ENCODE measurements around the gene RIPPLY3.

RIPPLY3 gene

DNA sequence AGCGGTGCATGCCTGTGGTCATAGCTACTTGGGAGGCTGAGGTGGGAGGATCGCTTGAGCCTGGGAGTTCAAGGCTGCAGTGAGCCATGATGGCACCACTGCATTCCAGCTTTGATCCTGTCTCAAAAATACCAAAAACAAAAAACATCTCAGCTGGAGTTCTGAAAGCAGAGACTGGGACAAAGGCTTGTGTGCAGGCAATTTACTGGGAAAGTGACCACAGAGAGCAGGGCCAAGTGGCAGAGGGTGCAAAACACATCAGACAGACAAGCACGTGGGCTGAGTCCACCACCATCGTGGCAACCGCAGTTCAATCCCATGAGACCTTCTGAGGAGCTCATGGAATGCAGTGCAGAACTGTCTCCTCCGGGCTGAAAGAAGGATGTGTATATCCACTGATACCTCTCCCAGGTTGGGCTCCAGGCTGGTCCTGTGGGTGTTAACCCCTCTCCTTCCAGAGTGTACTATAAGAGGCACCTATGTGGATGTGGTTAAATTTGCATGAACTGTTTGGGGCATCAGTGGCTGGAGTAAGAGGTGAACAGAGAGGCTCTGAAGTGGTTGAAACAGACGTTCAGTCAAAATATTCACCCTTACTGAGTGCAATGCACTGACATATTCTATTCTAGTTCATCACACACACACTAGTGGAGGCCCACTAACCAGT, 55.6 kb downstream of the RIPPLY3 start:
- no peak for DNase-seq (ENCODE audit: low read depth in 2 of 2)

DNA sequence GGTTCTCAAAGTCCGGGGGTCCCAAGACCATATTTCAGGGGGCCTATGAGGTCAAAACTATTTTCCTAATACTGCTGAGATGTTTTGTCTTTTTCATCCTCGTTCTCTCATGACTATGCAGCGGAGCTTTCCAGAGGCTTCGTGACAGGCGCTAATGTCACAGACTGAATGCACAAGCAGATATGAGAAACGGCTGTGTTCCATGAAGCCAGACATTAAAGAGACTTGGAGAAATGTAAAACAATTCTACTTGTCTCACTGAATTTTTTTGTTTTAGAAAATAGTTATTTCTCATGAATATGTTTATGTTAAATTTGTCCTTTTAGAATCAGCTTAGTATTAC, 56.1 kb downstream of the RIPPLY3 start:
- DNase-seq (ENCODE audit: low read depth in 2 of 2): no peak

DNA sequence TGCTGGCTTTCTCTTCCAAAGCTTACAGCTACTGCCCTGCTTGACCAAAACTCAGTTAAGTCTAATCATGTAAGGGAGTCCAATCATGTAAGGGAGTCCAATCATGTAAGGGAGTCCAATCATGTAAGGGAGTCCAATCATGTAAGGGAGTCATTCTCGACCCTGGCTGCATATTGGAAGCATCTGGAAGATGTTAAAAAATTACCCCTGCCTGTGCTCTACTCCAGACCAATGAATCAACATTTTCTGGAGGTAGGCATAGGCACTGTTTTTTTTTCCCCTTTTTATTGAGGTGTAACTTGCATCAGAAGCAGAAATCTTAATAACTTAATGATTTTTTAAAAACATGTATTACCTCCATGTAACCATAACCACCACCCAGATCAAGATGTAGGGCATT, 56.9 kb downstream of the RIPPLY3 start:
- DNase-seq (ENCODE audit: low read depth in 2 of 2): no peak

DNA sequence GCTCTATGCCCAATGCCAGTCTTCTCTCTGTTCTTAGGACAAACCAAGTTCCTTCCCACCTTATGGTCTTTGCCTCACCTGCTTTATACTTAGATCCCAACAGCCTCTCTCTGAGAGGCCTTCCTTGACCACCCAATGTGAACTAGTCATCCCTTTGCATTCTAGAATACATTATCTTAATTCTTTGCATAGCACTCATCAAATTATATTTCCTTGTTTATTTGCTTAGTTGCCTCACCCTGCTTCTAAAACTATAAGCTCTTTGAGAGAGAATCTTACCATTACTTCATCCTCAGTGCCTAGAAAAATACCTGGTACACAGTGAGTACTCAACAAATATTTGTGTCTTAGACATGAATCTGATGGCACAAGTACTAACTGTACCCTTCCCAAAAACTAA, 58.3 kb downstream of the RIPPLY3 start:
- DNase-seq (ENCODE audit: low read depth in 2 of 2): no peak

DNA sequence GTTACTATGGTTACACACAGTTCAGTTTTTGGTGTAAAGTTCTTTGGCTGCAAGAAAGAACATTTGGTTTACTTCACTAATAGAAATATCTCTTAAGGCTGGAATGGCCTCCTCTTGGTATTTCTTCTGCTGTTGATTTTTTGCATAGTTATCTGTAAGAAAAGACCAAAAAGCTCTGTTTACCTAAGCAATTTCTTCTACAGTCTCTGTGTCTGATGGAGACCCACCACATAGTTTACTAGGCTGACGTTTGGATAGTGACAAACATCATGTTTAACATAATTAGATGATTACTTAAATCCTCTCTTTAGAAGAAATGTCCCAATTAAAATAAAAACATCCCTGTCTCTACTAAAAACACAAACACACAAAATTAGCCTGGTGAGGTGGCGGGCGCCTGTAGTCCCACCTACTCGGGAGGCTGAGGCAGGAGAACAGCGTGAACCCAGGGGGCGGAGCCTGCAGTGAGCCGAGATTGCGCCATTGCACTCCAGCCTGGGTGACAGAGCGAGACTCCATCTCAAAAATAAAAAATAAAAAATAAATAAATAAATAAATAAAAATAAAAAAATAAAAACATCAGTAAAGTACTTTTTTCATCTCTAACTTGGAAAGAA, 59.2 kb downstream of the RIPPLY3 start:
- no peak for DNase-seq (ENCODE audit: low read depth in 2 of 2)

Measured in stimulated activated CD8-positive, alpha-beta memory T cell treated with anti-CD3 and anti-CD28 coated beads, Interleukin-2, amount 100 ng/mL, for 48 hours (primary cell).